D721Med (cell line): ENCODE results near the gene PPP1R2C.

Source experiments
- DNase-seq: peaks from one replicate; pipeline ENCODE4 v3.0.0; 2011; ENCODE audit warnings: low spot score; ENCODE audit not compliant: insufficient read length
- FAIRE-seq: peaks from 2 replicates; lab custom pipeline; 2011; peaks lifted over from hg19 to GRCh38; lab: Jason Lieb, UNC
- CTCF ChIP-seq: IDR thresholded peaks from 2 replicates; pipeline ENCODE4 v1.5.1; 2012; ENCODE audit warnings: mild to moderate bottlenecking, control low read depth; ENCODE audit not compliant: insufficient read depth; ENCODE audit errors: missing control alignments

The PPP1R2C gene

GRCh38 chrX:42738552-42738951 is 39.4 kb downstream of the PPP1R2C start:
- DNase-seq, result no peak
- TF ChIP-seq CTCF, result no peak
- FAIRE-seq, result no peak

GRCh38 chrX:42735250-42735649 is 42.7 kb downstream of the PPP1R2C start:
- DNase-seq, result no peak
- FAIRE-seq, result no peak
- TF ChIP-seq CTCF, result no peak

GRCh38 chrX:42732506-42732905 is 45.5 kb downstream of the PPP1R2C start:
- FAIRE-seq, result no peak
- TF ChIP-seq CTCF, result no peak
- no peak for DNase-seq
